ENCODE results near the gene DPRX. TPM values are rescaled to one million over a fixed set of nuclear protein-coding genes. Genes with fewer than 3 reads are reported as not detected.
A peak's percentile ranks its signal among the peaks of the same experiment; 100 is the strongest.

DPRX gene
- total RNA-seq, 1 donor from 2014 or later: not detected

DNA sequence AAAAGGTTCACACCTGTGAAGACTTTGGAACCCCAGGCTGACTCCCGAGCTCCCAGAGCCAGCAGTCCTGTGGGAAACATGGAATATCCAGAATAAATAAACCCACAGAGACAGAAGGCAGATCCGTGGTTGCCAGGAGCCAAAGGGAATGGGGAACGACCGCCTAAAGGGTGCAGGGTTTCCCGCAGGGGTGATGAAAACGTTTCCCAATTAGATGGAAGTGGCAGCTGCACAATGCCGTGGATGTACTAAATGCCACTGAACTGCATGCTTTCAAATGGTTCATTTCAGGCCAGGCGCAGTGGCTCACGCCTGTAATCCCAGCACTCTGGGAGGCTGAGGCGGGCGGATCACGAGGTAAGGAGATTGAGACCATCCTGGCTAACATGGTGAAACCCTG, 23.4 kb upstream of the DPRX start:
- H3K4me1 ChIP-seq (ENCODE audit: control insufficient read depth in 3 of 3, insufficient read depth in 3 of 3, low read length in 3 of 3): no peaks in the 10 kb centered on the region
- no peak overlapping the region for H3K4me3 ChIP-seq (ENCODE audit: low read length in 3 of 3)
- H3K27me3 ChIP-seq (ENCODE audit: control insufficient read depth in 3 of 3, insufficient read depth in 3 of 3, low read length in 3 of 3): no peaks in the 10 kb centered on the region
- H3K27ac ChIP-seq (ENCODE audit: low read depth, low read length): no peak overlapping the region
- peaks cover 0 to 2% (median 0%) of the 10 kb centered on the region in 3 donors for H3K9me3 ChIP-seq (ENCODE audit: control insufficient read depth in 3 of 3, low read length in 3 of 3)
- H3K36me3 ChIP-seq (ENCODE audit: control insufficient read depth in 3 of 3, insufficient read depth in 3 of 3, low read length in 3 of 3): no peaks in the 10 kb centered on the region
- H3K9ac ChIP-seq (ENCODE audit: low read depth in 1 of 3, low read length in 3 of 3): no peak overlapping the region

GRCh38 chr19:53612762-53613526, 18.9 kb upstream of the DPRX start:
- Histone ChIP-seq H3K27me3 (ENCODE audit: control insufficient read depth in 3 of 3, insufficient read depth in 3 of 3, low read length in 3 of 3) (no peaks in the 10 kb centered on the region), H3K9me3 (ENCODE audit: control insufficient read depth in 3 of 3, low read length in 3 of 3) (peaks cover 0 to 2% (median 2%) of the 10 kb centered on the region in 3 donors), H3K4me1 (ENCODE audit: control insufficient read depth in 3 of 3, insufficient read depth in 3 of 3, low read length in 3 of 3) (no peaks in the 10 kb centered on the region), H3K9ac (ENCODE audit: low read depth in 1 of 3, low read length in 3 of 3) (no peak overlapping the region), H3K36me3 (ENCODE audit: control insufficient read depth in 3 of 3, insufficient read depth in 3 of 3, low read length in 3 of 3) (no peaks in the 10 kb centered on the region), H3K4me3 (ENCODE audit: low read length in 3 of 3) (no peak overlapping the region), H3K27ac (ENCODE audit: low read depth, low read length) (no peak overlapping the region)

DNA sequence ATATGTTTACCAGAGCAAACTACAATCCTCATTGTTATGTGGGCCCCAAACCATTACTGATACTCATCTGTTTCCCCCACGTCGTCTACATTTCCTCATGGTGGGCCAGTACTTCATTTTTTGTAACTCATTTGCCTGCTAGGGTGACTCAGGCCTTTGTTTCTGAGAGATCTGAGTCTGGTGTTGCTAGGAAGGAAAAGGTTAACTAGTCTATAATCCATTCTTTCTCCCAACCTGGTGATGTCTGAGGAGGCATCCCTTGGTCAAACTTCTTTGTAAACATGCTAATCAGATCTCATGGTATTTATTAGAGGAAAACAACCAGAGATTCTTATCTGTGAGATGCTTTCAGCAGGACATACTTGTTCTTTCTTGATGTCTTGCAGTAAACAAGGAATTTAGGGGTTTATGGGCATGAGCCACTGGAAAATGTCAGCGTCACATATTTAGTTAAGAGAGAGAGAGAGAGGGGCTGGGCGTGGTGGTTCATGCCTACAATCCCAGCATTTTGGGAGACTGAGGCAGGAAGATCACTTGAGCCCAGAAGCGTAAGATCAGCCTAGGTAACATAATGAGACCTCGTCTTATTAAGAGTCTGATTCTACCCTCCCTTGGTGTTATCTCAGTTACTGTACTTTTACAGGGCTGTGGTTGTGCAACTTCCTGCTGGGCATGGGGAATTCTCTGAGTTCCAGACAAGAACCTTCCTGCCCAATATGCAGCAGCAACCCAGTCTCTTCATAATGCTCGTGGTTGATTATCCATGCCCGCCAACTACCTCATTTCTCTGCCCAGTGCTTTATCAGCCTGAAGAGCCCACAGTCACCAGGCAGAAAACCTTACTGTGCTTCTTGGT, 9.7 kb upstream of the DPRX start:
- H3K27ac ChIP-seq (ENCODE audit: low read depth, low read length): peak overlapping the region; percentile 44

DNA sequence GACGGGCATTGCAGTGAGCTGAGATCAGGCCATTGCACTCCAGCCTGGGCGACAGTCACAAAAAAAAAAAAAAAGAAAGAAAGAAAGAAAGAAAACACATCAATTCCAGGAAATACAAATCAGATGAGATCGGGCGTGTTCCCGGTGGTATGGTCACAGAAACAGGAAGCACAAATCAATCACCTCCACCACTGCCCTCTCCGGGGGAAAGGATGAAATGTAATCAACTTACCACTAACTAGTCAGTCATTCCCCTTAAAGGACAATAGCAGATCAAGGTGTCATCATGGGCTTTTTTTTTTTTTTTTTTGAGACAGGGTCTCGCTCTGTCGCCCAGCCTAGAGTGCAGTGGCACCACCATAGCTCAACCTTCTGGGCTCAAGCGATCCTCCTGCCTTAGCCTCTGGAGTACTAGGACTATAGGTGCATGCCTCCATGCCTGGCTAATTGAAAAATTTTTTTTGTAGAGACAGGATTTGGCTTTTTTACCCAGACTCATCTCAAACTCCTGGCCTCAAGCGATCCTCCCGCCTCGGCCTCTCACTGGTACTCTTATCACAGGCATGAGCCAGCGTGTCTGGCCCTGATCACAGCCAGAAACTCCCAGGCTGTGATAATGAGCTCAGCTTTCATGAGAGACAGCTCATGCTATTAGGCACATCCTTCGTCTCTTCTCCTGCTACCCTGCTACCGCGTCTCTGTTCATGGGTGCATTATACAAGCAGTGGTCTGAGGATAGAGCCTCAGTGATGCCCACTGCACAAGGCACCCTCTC, 6.8 kb upstream of the DPRX start:
- no peak overlapping the region for H3K27ac ChIP-seq (ENCODE audit: low read depth, low read length)
- H3K9ac ChIP-seq (ENCODE audit: low read depth in 1 of 3, low read length in 3 of 3): no peak overlapping the region
- H3K27me3 ChIP-seq (ENCODE audit: control insufficient read depth in 3 of 3, insufficient read depth in 3 of 3, low read length in 3 of 3): no peaks in the 10 kb centered on the region
- H3K4me1 ChIP-seq (ENCODE audit: control insufficient read depth in 3 of 3, insufficient read depth in 3 of 3, low read length in 3 of 3): no peaks in the 10 kb centered on the region
- H3K4me3 ChIP-seq (ENCODE audit: low read length in 3 of 3): peak overlapping the region in 1 of 3 donors; percentile 14
- no peaks in the 10 kb centered on the region for H3K36me3 ChIP-seq (ENCODE audit: control insufficient read depth in 3 of 3, insufficient read depth in 3 of 3, low read length in 3 of 3)
- no peaks in the 10 kb centered on the region for H3K9me3 ChIP-seq (ENCODE audit: control insufficient read depth in 3 of 3, low read length in 3 of 3)

More for the DNA sequence above, 9.7 kb upstream of the DPRX start:
- Histone ChIP-seq H3K4me3 (ENCODE audit: low read length in 3 of 3) (no peak overlapping the region), H3K9ac (ENCODE audit: low read depth in 1 of 3, low read length in 3 of 3) (no peak overlapping the region), H3K4me1 (ENCODE audit: control insufficient read depth in 3 of 3, insufficient read depth in 3 of 3, low read length in 3 of 3) (no peaks in the 10 kb centered on the region), H3K27me3 (ENCODE audit: control insufficient read depth in 3 of 3, insufficient read depth in 3 of 3, low read length in 3 of 3) (no peaks in the 10 kb centered on the region), H3K36me3 (ENCODE audit: control insufficient read depth in 3 of 3, insufficient read depth in 3 of 3, low read length in 3 of 3) (no peaks in the 10 kb centered on the region), H3K9me3 (ENCODE audit: control insufficient read depth in 3 of 3, low read length in 3 of 3) (no peaks in the 10 kb centered on the region)

DNA sequence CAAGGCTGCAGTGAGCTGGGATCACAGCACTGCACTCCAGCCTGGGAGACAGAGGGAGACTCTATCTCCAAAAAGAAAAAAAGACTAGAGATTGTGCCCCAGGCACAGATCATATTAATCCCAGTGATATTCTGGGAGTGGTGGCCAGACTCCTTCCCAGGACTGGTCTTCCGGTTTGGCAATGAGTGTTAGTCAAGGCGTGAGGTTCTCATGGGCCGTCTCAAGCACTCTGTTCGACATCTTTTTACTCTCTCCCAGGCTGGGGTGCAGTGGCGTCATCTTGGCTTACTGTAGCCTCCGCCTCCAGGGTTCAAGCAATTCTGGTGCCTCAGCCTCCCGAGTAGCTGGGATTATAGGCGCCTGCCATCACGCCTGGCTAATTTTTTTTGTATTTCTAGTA, 5.3 kb upstream of the DPRX start:
- Histone ChIP-seq H3K4me3 (ENCODE audit: low read length in 3 of 3) (no peak overlapping the region), H3K27ac (ENCODE audit: low read depth, low read length) (no peak overlapping the region), H3K4me1 (ENCODE audit: control insufficient read depth in 3 of 3, insufficient read depth in 3 of 3, low read length in 3 of 3) (no peaks in the 10 kb centered on the region), H3K36me3 (ENCODE audit: control insufficient read depth in 3 of 3, insufficient read depth in 3 of 3, low read length in 3 of 3) (no peaks in the 10 kb centered on the region), H3K27me3 (ENCODE audit: control insufficient read depth in 3 of 3, insufficient read depth in 3 of 3, low read length in 3 of 3) (no peaks in the 10 kb centered on the region), H3K9me3 (ENCODE audit: control insufficient read depth in 3 of 3, low read length in 3 of 3) (no peaks in the 10 kb centered on the region), H3K9ac (ENCODE audit: low read depth in 1 of 3, low read length in 3 of 3) (no peak overlapping the region)

- Histone ChIP-seq H3K27me3 (ENCODE audit: control insufficient read depth in 3 of 3, insufficient read depth in 3 of 3, low read length in 3 of 3) (no peaks in the 10 kb centered on the region), H3K27ac (ENCODE audit: low read depth, low read length) (no peak overlapping the region), H3K4me1 (ENCODE audit: control insufficient read depth in 3 of 3, insufficient read depth in 3 of 3, low read length in 3 of 3) (no peaks in the 10 kb centered on the region), H3K9ac (ENCODE audit: low read depth in 1 of 3, low read length in 3 of 3) (no peak overlapping the region), H3K9me3 (ENCODE audit: control insufficient read depth in 3 of 3, low read length in 3 of 3) (no peaks in the 10 kb centered on the region), H3K36me3 (ENCODE audit: control insufficient read depth in 3 of 3, insufficient read depth in 3 of 3, low read length in 3 of 3) (no peaks in the 10 kb centered on the region), H3K4me3 (ENCODE audit: low read length in 3 of 3) (no peak overlapping the region)
Measured at GRCh38 chr19:53626976-53627375, 4.8 kb upstream of the DPRX start.

GRCh38 chr19:53634768-53635167, 3.0 kb downstream of the DPRX start:
- no peak overlapping the region for H3K9ac ChIP-seq (ENCODE audit: low read depth in 1 of 3, low read length in 3 of 3)
- H3K4me1 ChIP-seq (ENCODE audit: control insufficient read depth in 3 of 3, insufficient read depth in 3 of 3, low read length in 3 of 3): no peaks in the 10 kb centered on the region
- H3K9me3 ChIP-seq (ENCODE audit: control insufficient read depth in 3 of 3, low read length in 3 of 3): peaks cover 0 to 7% (median 0%) of the 10 kb centered on the region in 3 donors
- no peak overlapping the region for H3K4me3 ChIP-seq (ENCODE audit: low read length in 3 of 3)
- no peak overlapping the region for H3K27ac ChIP-seq (ENCODE audit: low read depth, low read length)
- no peaks in the 10 kb centered on the region for H3K27me3 ChIP-seq (ENCODE audit: control insufficient read depth in 3 of 3, insufficient read depth in 3 of 3, low read length in 3 of 3)
- H3K36me3 ChIP-seq (ENCODE audit: control insufficient read depth in 3 of 3, insufficient read depth in 3 of 3, low read length in 3 of 3): no peaks in the 10 kb centered on the region

- Histone ChIP-seq H3K27me3 (ENCODE audit: control insufficient read depth in 3 of 3, insufficient read depth in 3 of 3, low read length in 3 of 3) (no peaks in the 10 kb centered on the region), H3K27ac (ENCODE audit: low read depth, low read length) (no peak overlapping the region), H3K9ac (ENCODE audit: low read depth in 1 of 3, low read length in 3 of 3) (no peak overlapping the region), H3K4me1 (ENCODE audit: control insufficient read depth in 3 of 3, insufficient read depth in 3 of 3, low read length in 3 of 3) (no peaks in the 10 kb centered on the region), H3K9me3 (ENCODE audit: control insufficient read depth in 3 of 3, low read length in 3 of 3) (peaks cover 0 to 7% (median 0%) of the 10 kb centered on the region in 3 donors), H3K4me3 (ENCODE audit: low read length in 3 of 3) (no peak overlapping the region), H3K36me3 (ENCODE audit: control insufficient read depth in 3 of 3, insufficient read depth in 3 of 3, low read length in 3 of 3) (no peaks in the 10 kb centered on the region)
Measured at GRCh38 chr19:53639471-53639870, 7.7 kb downstream of the DPRX start.

DNA sequence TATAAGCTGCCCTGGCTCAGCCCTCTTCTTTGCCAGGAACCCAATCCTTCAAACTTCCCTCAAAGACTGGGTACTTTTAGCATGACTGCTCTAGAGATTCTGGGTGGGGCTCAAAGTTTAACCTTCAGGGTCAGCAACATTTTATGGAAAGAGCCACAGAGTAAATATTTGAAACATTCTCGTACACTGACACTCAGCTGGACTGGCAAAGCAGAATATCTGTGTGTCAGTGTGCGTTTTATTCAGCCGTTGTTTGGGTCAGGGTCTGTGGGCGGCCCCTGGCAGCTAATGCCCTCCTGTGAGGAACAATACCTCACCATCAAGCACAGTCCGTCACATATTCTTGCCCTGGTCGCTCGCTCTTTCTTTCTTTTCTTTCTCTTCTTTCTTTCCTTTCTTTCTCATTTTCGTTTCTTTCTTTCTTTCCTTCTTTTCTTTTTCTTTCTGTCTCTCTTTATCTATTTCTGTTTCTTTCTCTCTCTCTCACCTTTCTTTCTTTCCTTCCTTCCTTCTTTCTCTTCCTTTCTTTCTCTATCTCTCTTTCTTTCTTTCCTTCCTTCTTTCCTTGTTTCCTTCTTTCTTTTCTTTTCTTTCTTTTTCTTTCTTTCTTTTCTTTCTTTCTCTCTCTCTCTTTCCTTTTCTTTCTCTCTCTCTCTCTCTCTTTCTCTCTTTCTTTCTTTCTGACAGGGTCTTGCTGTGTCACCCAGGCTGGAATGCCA, 10.7 kb downstream of the DPRX start:
- no peak overlapping the region for H3K27ac ChIP-seq (ENCODE audit: low read depth, low read length)

More for the DNA sequence above, 10.7 kb downstream of the DPRX start:
- H3K9me3 ChIP-seq (ENCODE audit: control insufficient read depth in 3 of 3, low read length in 3 of 3): peaks cover 0 to 3% (median 0%) of the 10 kb centered on the region in 3 donors
- H3K9ac ChIP-seq (ENCODE audit: low read depth in 1 of 3, low read length in 3 of 3): no peak overlapping the region
- H3K36me3 ChIP-seq (ENCODE audit: control insufficient read depth in 3 of 3, insufficient read depth in 3 of 3, low read length in 3 of 3): no peaks in the 10 kb centered on the region
- H3K4me3 ChIP-seq (ENCODE audit: low read length in 3 of 3): no peak overlapping the region
- no peaks in the 10 kb centered on the region for H3K27me3 ChIP-seq (ENCODE audit: control insufficient read depth in 3 of 3, insufficient read depth in 3 of 3, low read length in 3 of 3)
- H3K4me1 ChIP-seq (ENCODE audit: control insufficient read depth in 3 of 3, insufficient read depth in 3 of 3, low read length in 3 of 3): no peaks in the 10 kb centered on the region

Measured in skeletal muscle tissue (tissue), 4 donors.